NCI-H2227 (cell line): ENCODE data around the gene PNLDC1.
"Not testable (repeated sequence)": the region's sequence is repeated elsewhere in the genome, so short reads cannot be mapped to it uniquely, and the experiment has no call there.

Experiments used
- DNase-seq: peaks from one replicate; lab custom pipeline; 2025; ENCODE audit not compliant: unreplicated experiment; lab: John Stamatoyannopoulos, UW

The PNLDC1 gene

DNA sequence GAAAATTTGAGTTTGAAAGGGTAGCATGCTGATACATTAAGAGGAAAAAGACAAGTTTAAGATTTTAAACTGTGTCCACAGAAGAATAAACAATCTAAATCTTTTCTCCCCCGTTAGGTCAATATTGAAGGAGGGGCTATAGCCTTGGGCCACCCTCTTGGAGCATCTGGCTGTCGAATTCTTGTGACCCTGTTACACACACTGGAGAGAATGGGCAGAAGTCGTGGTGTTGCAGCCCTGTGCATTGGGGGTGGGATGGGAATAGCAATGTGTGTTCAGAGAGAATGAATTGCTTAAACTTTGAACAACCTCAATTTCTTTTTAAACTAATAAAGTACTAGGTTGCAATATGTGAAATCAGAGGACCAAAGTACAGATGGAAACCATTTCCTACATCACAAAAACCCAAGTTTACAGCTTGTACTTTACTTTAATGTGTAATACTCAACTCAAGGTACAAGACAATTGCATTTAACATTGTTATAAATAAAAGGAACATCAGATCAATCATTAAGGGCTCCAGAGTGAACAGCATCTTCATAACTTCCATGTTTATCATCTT is 21.5 kb upstream of the PNLDC1 start:
- DNase-seq = no peak

DNA sequence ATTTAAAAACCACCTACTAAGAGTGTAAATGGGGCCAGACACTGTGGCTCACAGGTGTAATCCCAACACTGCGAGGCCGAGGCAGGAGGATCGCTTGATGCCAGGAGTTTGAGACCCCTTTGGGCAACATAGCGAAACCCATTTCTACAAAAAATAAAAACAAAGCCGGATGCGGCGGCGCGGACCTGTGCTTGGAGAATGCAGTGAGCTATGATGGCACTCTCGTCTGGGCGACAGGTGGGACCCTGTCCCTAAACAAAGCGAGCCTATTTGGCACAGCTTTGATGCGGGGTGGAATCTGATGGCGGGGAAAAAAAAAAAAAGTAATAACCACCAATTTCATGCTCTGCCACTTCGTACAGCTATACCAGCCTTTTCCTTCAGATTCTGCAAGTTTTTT is 11.8 kb upstream of the PNLDC1 start:
- no peak for DNase-seq

- DNase-seq = no peak
Observed at GRCh38 chr6:159788753-159789376, 11.2 kb upstream of the PNLDC1 start.

- DNase-seq = peak; percentile 98
Observed at GRCh38 chr6:159789377-159790148, 10.5 kb upstream of the PNLDC1 start, which contains the start of gene TCP1. Gene TCP1 (minus strand): TSS chr6:159789602. CDS start chr6:159789468, 134 bp downstream.

- DNase-seq = peak; percentile 92
Observed at GRCh38 chr6:159790149-159790955, 9.7 kb upstream of the PNLDC1 start, which contains the start of gene MRPL18. Gene MRPL18 (plus strand): TSS chr6:159790467. CDS start chr6:159790588, 121 bp downstream.

GRCh38 chr6:159790956-159791598 is 9.0 kb upstream of the PNLDC1 start:
- DNase-seq = no peak

DNA sequence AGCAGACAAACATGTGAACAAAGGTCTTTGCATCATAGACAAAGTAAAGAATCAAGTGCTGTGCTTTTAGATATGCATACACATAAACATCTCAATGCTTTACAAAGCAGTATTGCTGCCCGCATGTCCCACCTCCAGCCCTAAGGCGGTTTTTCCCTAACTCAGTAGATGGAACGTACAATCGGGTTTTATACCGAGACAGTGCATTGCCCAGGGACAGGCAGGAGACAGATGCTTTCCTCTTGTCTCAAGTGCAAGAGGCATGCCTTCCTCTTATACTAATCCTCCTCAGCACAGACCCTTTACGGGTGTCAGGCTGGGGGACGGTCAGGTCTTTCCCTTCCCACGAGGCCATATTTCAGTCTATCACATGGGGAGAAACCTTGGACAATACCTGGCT is 5.1 kb upstream of the PNLDC1 start:
- DNase-seq = not testable (repeated sequence)

GRCh38 chr6:159797554-159797953 is 2.5 kb upstream of the PNLDC1 start:
- DNase-seq = no peak

- no peak for DNase-seq
Observed at GRCh38 chr6:159801935-159802334, 1.9 kb downstream of the PNLDC1 start.

- DNase-seq = no peak
Observed at GRCh38 chr6:159804504-159804903, 4.4 kb downstream of the PNLDC1 start.

DNA sequence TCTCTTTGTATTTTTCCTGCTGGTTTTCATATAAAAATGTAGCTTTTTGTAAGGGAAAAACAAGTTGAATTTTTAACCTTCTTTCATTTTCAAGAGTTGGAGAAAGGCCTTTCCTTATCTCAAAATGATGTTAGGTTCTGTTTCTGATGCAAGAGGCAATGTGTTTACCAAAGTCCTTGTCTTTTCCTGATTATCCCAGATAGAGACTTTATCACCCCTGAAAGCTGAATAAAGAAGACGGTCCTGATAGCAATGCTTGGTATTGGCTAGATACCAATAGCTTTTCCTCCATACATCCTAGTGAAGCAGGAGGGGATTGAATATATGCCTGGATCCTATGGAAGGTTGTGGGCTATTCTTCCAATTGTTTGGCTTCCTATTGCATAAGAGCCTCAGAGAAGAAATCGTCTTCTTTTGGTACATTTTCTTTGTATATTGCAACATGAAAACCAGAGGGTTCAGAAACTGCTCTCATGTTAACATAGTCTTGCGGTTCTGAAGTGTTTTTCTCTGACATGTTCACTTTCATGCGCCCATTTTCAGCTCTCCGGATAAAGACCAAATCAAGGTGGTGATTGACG is 5.5 kb downstream of the PNLDC1 start:
- no peak for DNase-seq

GRCh38 chr6:159806021-159806458 is 6.0 kb downstream of the PNLDC1 start:
- no peak for DNase-seq

GRCh38 chr6:159807150-159807858 is 7.2 kb downstream of the PNLDC1 start:
- DNase-seq = no peak

DNA sequence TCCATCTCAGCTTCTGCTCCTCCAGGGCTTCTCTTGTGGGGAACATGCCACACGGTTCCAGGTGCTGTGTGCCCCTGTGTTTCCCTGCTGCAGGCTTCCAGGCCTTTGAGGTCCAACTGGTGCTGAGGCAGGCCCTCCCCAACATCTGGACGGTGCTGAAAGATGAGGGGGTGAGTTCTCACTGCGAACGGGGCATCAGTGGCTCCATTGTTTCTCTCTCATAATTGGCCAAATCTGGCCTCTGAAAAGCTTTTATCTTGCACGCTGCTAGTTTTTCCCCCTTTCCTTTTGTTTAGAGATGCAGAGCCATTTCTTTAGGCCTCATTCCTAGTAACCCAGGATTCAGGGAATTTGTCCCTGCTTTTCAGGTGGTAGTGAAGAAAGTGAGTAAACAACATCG is 8.6 kb downstream of the PNLDC1 start:
- no peak for DNase-seq

DNA sequence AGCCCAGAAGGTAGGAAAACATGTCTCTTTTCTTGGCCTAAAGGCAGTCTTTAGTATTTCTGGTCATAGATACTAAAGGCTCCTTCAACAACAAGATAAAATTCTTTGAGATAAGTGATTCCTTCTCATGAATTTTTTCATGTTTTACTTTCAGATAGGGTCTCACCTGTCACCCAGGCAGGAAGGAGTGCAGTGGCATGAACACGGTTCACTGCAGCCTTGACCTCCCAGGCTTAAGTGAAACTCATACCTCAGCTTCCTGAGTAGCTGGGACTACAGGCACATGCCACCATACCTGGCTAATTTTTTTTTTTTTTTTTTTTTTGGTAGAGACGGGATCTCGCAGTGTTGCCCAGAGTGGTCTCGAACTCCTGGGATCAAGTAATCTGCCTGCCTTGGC is 9.1 kb downstream of the PNLDC1 start:
- DNase-seq = no peak

GRCh38 chr6:159813781-159814180 is 13.7 kb downstream of the PNLDC1 start:
- DNase-seq = no peak

DNA sequence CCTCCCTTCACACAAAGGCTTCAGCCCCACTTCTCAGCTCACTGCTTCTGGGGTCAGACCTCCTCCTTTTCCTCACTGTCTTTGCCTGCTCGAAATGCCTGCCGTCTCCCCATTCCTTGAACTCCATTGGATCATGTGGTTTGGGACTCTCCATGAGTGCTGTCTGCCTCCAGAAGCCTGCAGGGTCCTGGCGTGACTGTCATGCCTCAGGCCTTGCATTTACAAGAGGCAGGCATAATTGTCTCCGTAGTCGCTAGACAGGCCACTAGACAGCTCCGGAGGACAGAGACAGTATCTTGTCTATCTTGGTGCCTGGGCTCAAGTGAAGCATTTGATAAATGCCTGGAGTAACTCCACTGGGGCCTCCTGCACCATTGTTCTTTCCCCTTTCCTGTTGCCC is 15.3 kb downstream of the PNLDC1 start:
- DNase-seq = no peak

DNA sequence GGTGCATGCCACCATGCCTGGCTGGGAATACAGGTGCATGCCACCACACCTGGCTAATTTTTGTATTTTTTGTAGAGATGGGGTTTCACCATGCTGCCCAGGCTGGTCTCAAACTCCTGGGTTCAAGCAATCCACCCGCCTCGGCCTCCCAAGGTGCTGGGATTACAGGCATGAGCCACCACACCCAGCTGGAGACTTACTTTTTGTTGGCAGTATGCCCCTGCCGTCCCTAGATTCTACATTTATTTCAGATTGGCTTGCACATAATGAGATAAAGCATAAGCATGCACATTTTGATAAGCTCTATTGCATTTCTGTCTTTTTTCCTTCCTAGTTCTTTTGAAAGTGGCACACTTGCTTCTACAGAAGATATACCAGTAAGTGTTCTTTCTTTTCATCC is 16.7 kb downstream of the PNLDC1 start:
- DNase-seq = not testable (repeated sequence)

DNA sequence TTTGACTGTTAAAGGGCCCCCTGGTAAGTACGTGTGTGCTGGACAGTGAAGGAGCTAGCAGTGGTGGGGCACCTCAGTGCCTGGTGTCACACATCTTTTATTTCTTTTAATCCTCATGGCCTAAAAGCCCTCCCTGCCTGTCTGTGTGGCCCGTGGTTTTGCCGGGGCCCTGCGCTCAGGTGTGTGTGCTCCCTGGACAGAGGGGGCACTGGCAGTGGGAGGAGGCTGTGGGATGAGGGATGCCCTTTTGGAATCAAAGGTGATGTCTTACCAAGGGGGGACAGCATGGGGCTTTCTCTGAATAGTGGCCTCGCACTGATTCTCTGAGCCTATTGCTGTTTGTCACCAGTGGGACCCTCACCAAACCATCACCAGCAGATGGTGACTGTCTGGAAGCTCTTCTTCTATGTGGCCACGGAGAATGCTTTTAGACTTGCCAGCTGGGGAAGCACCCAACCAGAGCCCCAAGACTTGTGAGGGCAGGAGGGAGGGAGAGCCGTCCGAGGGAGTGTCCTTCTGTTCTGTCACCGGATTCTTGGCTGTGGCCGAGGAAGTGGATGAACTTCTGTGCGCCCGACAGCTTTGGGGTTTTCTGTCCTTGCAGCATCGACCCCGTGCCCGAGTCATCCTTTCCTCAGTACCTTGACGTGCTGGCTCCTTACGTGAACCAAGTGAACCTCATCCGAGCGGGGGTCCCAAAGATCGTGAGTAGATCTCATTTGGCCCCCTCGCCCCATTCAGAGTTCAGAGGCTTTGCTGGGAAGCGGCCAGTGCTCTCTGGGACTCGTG is 18.1 kb downstream of the PNLDC1 start:
- no peak for DNase-seq
